K562 (cell line): Measurements from ENCODE around the gene SLC22A12. TPM values are rescaled to one million over a fixed set of nuclear protein-coding genes. Genes with fewer than 3 reads are reported as not detected.

Experiments used
- ATAC-seq: fragments of 200-7000 bp; cut with Tn5 transposase; 3 replicates; pipeline ENCODE4 v1.9.1; 2020; ENCODE audit warnings: moderate library complexity
- BruUV-seq: library from RNA; stranded (reverse); fragments of 400-500 nt; replicated peaks from 2 replicates; lab custom pipeline; 2021; lab: Mats Ljungman, UMichigan
- CTCF ChIA-PET: fragments of 300-600 bp; formaldehyde crosslinking; extraction: SDS; loops from one replicate; lab custom pipeline; 2021; ENCODE audit warnings: low intra/inter-chr PET ratio; lab: Yijun Ruan, JAX
- POLR2A ChIA-PET: fragments of 300-600, 350-650 bp; sonication (Branson Sonifier 250); formaldehyde crosslinking; extraction: SDS; loops from one replicate; lab custom pipeline; 2021; ENCODE audit warnings: antibody characterized with exemption, inconsistent platforms; lab: Yijun Ruan, JAX
- DNase-seq, 4 experiments: peaks; one replicate each; pipeline versions ENCODE4 v3.0.0 to v3.0.0-alpha.2; 2011 to 2018; ENCODE audit warnings: low spot score in 3 of 4, mixed read lengths in 3 of 4; ENCODE audit errors: extremely low read depth in 1 of 4
- FAIRE-seq: peaks from 2 replicates; lab custom pipeline; 2011; peaks lifted over from hg19 to GRCh38; lab: Jason Lieb, UNC
- H2AFZ ChIP-seq: 2 replicates; pipeline ENCODE4 v1.6.0; 2011; ENCODE audit warnings: low read depth, low read length, control low read depth, inconsistent platforms
- H3K27ac ChIP-seq: fragments of 200-600 bp; 3 replicates; pipeline ENCODE4 v1.8.0; 2011; ENCODE audit warnings: low read depth, mild to moderate bottlenecking, control low read depth, inconsistent platforms, low read length, moderate library complexity, mixed read lengths; ENCODE audit errors: extremely low read depth
- H3K27me3 ChIP-seq, 2 experiments: fragments of 300-600 bp in 1 of 2; 2 replicates in 1 of 2; 3 replicates in 1 of 2; pipeline versions ENCODE4 v1.6.0 to v1.8.0; 2011; ENCODE audit warnings: inconsistent platforms in 2 of 2, low read length in 2 of 2, mild to moderate bottlenecking in 1 of 2, mixed read lengths in 1 of 2, moderate library complexity in 1 of 2; ENCODE audit not compliant: control insufficient read depth in 2 of 2, insufficient read depth in 2 of 2
- H3K36me3 ChIP-seq: fragments of 300-600 bp; 3 replicates; pipeline ENCODE4 v1.8.0; 2011; ENCODE audit warnings: mild to moderate bottlenecking, low read length, inconsistent platforms; ENCODE audit not compliant: control insufficient read depth, insufficient read depth
- H3K4me1 ChIP-seq, 2 experiments: fragments of 200-600 bp in 1 of 2; replicated peaks in 1 of 2; 2 replicates in 1 of 2; 3 replicates in 1 of 2; pipeline versions ENCODE4 v1.5.1 to v1.8.0; 2011; ENCODE audit warnings: inconsistent platforms in 2 of 2, low read length in 2 of 2, mild to moderate bottlenecking in 1 of 2, mixed read lengths in 1 of 2, moderate library complexity in 1 of 2; ENCODE audit not compliant: control insufficient read depth in 2 of 2, insufficient read depth in 2 of 2
- H3K4me2 ChIP-seq: 2 replicates; pipeline ENCODE4 v1.6.1; 2011; ENCODE audit warnings: low read length, control low read depth, inconsistent platforms, mixed read lengths; ENCODE audit not compliant: insufficient read depth
- H3K4me3 ChIP-seq: fragments of 200-600 bp; sonication (generic), shearing (Covaris generic); 2 replicates; pipeline ENCODE4 v1.5.1; 2016; ENCODE audit warnings: control low read depth, inconsistent platforms
- H3K79me2 ChIP-seq: fragments of 200-600 bp; 3 replicates; pipeline ENCODE4 v1.8.0; 2011; ENCODE audit warnings: low read length, inconsistent platforms; ENCODE audit not compliant: control insufficient read depth, insufficient read depth
- H3K9ac ChIP-seq, 2 experiments: 2 replicates each; pipeline versions ENCODE4 v1.6.0 to v1.6.1; 2011; ENCODE audit warnings: low read depth in 2 of 2, low read length in 2 of 2, control low read depth in 1 of 2, inconsistent platforms in 1 of 2, mild to moderate bottlenecking in 1 of 2, mixed read lengths in 1 of 2; ENCODE audit not compliant: insufficient read depth in 1 of 2
- H3K9me1 ChIP-seq: one replicate; pipeline ENCODE4 v1.6.0; 2011; ENCODE audit warnings: inconsistent platforms, mild to moderate bottlenecking, low read length, moderate library complexity; ENCODE audit not compliant: control insufficient read depth, insufficient read depth
- H3K9me3 ChIP-seq: replicated peaks from 2 replicates; pipeline ENCODE4 v1.5.1; 2011; ENCODE audit warnings: low read depth, low read length, inconsistent platforms; ENCODE audit not compliant: control insufficient read depth, insufficient read depth
- H4K20me1 ChIP-seq: replicated peaks from 2 replicates; pipeline ENCODE4 v1.6.1; 2011; ENCODE audit warnings: low read length, inconsistent platforms, mixed read lengths; ENCODE audit not compliant: control insufficient read depth, insufficient read depth
- BHLHE40 ChIP-seq: IDR thresholded peaks from 2 replicates; pipeline ENCODE4 v1.6.1; 2011; ENCODE audit warnings: low read length, improper control_type of control experiment
- E2F6 ChIP-seq, 2 experiments: IDR thresholded peaks; 2 replicates each; pipeline ENCODE4 v1.6.1; 2011; ENCODE audit warnings: borderline replicate concordance in 1 of 2, control low read depth in 1 of 2, low read depth in 1 of 2, low read length in 1 of 2, mild to moderate bottlenecking in 1 of 2, mixed read lengths in 1 of 2, moderate library complexity in 1 of 2; ENCODE audit not compliant: insufficient read depth in 1 of 2, insufficient read length in 1 of 2, poor library complexity in 1 of 2, severe bottlenecking in 1 of 2; ENCODE audit errors: extremely low read depth in 1 of 2
- ETS1 ChIP-seq: conservative IDR thresholded peaks from 2 replicates; pipeline ENCODE4 v1.6.1; 2011; ENCODE audit warnings: low read depth, mild to moderate bottlenecking, low read length; ENCODE audit not compliant: control insufficient read depth
- TEAD2 ChIP-seq: fragments of 450-650 bp; IDR thresholded peaks from 2 replicates; pipeline ENCODE4 v1.6.1; 2016; ENCODE audit warnings: missing genetic modification characterization, control low read depth, missing compliant biosample characterization
- WGBS: fragments of 100-300 bp; shearing (Covaris generic); methylation state at CpG from one replicate; pipeline ENCODE4 v1.1.6; 2016; ENCODE audit warnings: low coverage, mixed read lengths; ENCODE audit not compliant: insufficient coverage; ENCODE audit errors: missing lambda C conversion rate; 5-methylcytosine and 5-hydroxymethylcytosine counted together
- in situ Hi-C: fragments of 300-500 bp; cut with MboI; formaldehyde crosslinking; loops from 4 replicates; pipeline ENCODE4 v1.15.0; 2018; ENCODE audit warnings: inconsistent platforms, mixed read lengths
- intact Hi-C: fragments of 100-400 bp; cut with micrococcal nuclease; formaldehyde crosslinking; loops from 2 replicates; pipeline ENCODE4 v1.14.2; 2022
- polyA plus RNA-seq, 8 experiments: library from polyadenylated mRNA; depleted of rRNA in 4 of 8; stranded (reverse) in 5 of 8; unstranded in 3 of 8; fragments of >200 nt; fragmentation: Nextera tagmentation in 2 of 8; fragmentation: Illumina TruSeq in 1 of 8; extraction: Ambion mirVana in 2 of 8; extraction: Trizol in 1 of 8; gene quantifications; 2 replicates each; pipeline versions ENCODE4 v1.2.1 to v1.2.3, GENCODE V29; 2011 to 2014; ENCODE audit warnings: inconsistent platforms in 1 of 8, missing spikeins in 1 of 8
- total RNA-seq, 7 experiments: library from RNA; depleted of rRNA in 6 of 7; stranded (reverse); fragments of >200 nt in 6 of 7; fragmentation: Illumina TruSeq in 2 of 7; extraction: Trizol in 2 of 7; gene quantifications; 2 replicates each; pipeline versions ENCODE4 v1.2.1 to v1.2.3, GENCODE V29; 2011 to 2021; ENCODE audit warnings: low replicate concordance in 1 of 7
- TF ChIP-seq, protein P1 (sequence below), 2 experiments: fragments of 450-650 bp in 1 of 2; IDR thresholded peaks; 2 replicates each; pipeline ENCODE4 v1.6.1; 2011 to 2017; ENCODE audit warnings: low read depth in 2 of 2, antibody characterized with exemption in 1 of 2, borderline replicate concordance in 1 of 2, low read length in 1 of 2, mild to moderate bottlenecking in 1 of 2, mixed read lengths in 1 of 2; ENCODE audit not compliant: control insufficient read depth in 1 of 2

Gene SLC22A12
- total and polyA plus RNA-seq, 9 of the 15 experiments (the other 6 are each of a cell fraction or from before 2014, with no cell fraction given) = not detected

DNA sequence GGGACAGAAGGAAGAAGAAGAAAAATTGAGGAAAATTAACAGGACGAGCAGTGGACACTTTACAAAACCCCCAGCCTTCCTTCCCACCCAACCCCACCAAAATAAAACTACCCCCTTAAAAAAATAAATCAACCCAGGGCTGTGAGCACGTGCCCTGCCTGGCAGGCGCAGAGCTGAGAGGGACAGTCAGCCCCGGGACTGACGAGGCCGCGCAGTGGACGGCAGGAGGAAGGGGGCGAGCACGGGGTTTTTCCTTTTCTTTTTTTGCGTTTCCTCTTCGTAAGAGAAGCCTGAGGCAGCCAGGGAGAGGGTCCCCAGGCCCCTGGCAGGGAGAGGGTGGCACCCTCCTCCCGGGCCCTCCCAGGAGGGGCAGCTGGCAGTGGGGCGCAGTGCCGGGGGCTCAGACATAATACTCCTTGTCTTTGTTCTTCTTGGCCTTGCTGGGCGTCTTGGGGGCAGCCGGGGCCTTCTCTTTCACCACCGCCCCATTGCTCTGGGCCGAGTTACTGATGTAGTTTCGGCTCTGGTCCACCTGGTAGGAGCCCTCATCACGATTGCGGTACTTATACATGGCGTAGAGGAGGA, 15.9 kb downstream of the SLC22A12 start:
- H2AFZ ChIP-seq = no peak overlapping the region
- ChIA-PET CTCF (no interaction called here), POLR2A (no interaction called here)
- H4K20me1 ChIP-seq = peaks cover 10% of the 10 kb centered on the region
- H3K4me3 ChIP-seq = no peak overlapping the region
- intact Hi-C loops = no loop called here
- no peak overlapping the region for H3K4me2 ChIP-seq
- DNase-seq = no peak
- H3K9me3 ChIP-seq = no peaks in the 10 kb centered on the region
- no peaks in the 10 kb centered on the region for H3K36me3 ChIP-seq
- TF ChIP-seq, protein P1, sequence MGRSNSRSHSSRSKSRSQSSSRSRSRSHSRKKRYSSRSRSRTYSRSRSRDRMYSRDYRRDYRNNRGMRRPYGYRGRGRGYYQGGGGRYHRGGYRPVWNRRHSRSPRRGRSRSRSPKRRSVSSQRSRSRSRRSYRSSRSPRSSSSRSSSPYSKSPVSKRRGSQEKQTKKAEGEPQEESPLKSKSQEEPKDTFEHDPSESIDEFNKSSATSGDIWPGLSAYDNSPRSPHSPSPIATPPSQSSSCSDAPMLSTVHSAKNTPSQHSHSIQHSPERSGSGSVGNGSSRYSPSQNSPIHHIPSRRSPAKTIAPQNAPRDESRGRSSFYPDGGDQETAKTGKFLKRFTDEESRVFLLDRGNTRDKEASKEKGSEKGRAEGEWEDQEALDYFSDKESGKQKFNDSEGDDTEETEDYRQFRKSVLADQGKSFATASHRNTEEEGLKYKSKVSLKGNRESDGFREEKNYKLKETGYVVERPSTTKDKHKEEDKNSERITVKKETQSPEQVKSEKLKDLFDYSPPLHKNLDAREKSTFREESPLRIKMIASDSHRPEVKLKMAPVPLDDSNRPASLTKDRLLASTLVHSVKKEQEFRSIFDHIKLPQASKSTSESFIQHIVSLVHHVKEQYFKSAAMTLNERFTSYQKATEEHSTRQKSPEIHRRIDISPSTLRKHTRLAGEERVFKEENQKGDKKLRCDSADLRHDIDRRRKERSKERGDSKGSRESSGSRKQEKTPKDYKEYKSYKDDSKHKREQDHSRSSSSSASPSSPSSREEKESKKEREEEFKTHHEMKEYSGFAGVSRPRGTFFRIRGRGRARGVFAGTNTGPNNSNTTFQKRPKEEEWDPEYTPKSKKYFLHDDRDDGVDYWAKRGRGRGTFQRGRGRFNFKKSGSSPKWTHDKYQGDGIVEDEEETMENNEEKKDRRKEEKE (IDR thresholded peaks at IDR 0.05; ENCODE audit: borderline replicate concordance in 1 of 2, control insufficient read depth in 1 of 2, low read depth in 2 of 2, low read length in 1 of 2) = no peak
- no peak for TF ChIP-seq TEAD2 (tag)
- TF ChIP-seq BHLHE40 = peak; percentile 23; the same call in 1 of the 2 replicates
- no peak for TF ChIP-seq ETS1
- peak in 1 of 2 experiments; percentile 46 for TF ChIP-seq E2F6 (IDR thresholded peaks at IDR 0.05; ENCODE audit: borderline replicate concordance in 1 of 2, extremely low read depth in 1 of 2, insufficient read depth in 1 of 2, insufficient read length in 1 of 2, low read depth in 1 of 2, low read length in 1 of 2, poor library complexity in 1 of 2, severe bottlenecking in 1 of 2)
- in situ Hi-C loops = no loop called here
- WGBS = 11% methylated on average over 22 of the region's 23 CpGs
- no TSS peak for BruUV-seq
- H3K79me2 ChIP-seq = no peaks in the 10 kb centered on the region
- peaks cover 0 to 25% of the 10 kb centered on the region in 2 experiments; a peak in 3 of 5 replicates for H3K4me1 ChIP-seq
- H3K9ac ChIP-seq = no peak overlapping the region
- FAIRE-seq = no peak
- H3K9me1 ChIP-seq = no peaks in the 10 kb centered on the region
- H3K27me3 ChIP-seq = peaks cover 7 to 30% of the 10 kb centered on the region in 2 experiments; a peak in 4 of 5 replicates
- ATAC-seq = no peak
- no peak overlapping the region for H3K27ac ChIP-seq
